ENCODE measurements around the gene BLM.

GRCh38 chr15:90773485-90773884 lies 56.3 kb downstream of the BLM start:
- TF ChIP-seq EZH2 (IDR thresholded peaks at IDR 0.05; ENCODE audit: insufficient read depth, poor library complexity, severe bottlenecking) (no peak), EZH2phosphoT487 (IDR thresholded peaks at IDR 0.05; ENCODE audit: insufficient read depth, low read depth) (no peak)

Measured in GM23248 (cell line).